Neuronal stem cell (in vitro differentiated cells): ENCODE results near the gene JMJD6.
"Not testable (repeated sequence)": the region's sequence is repeated elsewhere in the genome, so short reads cannot be mapped to it uniquely, and the experiment has no call there.

Experiments used
- DNase-seq: peaks from one replicate; pipeline ENCODE4 v3.0.0-alpha.2; 2013; ENCODE audit warnings: low spot score
- H2AFZ ChIP-seq: one replicate; pipeline ENCODE4 v1.6.1; 2013; ENCODE audit warnings: mild to moderate bottlenecking, low read length, inconsistent platforms
- H2AK5ac ChIP-seq: 2 replicates; pipeline ENCODE4 v1.6.1; 2013; ENCODE audit warnings: low read depth, mild to moderate bottlenecking, inconsistent platforms, low read length, moderate library complexity, mixed read lengths
- H2BK120ac ChIP-seq: 2 replicates; pipeline ENCODE4 v1.6.1; 2013; ENCODE audit warnings: low read depth, mild to moderate bottlenecking, inconsistent platforms, low read length, moderate library complexity, mixed read lengths
- H2BK12ac ChIP-seq: one replicate; pipeline ENCODE4 v1.6.1; 2013; ENCODE audit warnings: low read length, inconsistent platforms
- H2BK15ac ChIP-seq: 2 replicates; pipeline ENCODE4 v1.6.1; 2013; ENCODE audit warnings: mild to moderate bottlenecking, low read length, inconsistent platforms, mixed read lengths
- H2BK5ac ChIP-seq: one replicate; pipeline ENCODE4 v1.6.1; 2013; ENCODE audit warnings: inconsistent platforms, mild to moderate bottlenecking, low read length, moderate library complexity
- H3K14ac ChIP-seq: one replicate; pipeline ENCODE4 v1.6.1; 2013; ENCODE audit warnings: low read length, inconsistent platforms
- H3K18ac ChIP-seq: 2 replicates; pipeline ENCODE4 v1.6.1; 2013; ENCODE audit warnings: low read length, inconsistent platforms
- H3K23ac ChIP-seq: 2 replicates; pipeline ENCODE4 v1.6.1; 2013; ENCODE audit warnings: low read depth, mild to moderate bottlenecking, mixed read lengths, low read length, inconsistent platforms; ENCODE audit not compliant: poor library complexity
- H3K27ac ChIP-seq: replicated peaks from 3 replicates; pipeline ENCODE4 v1.5.1; 2013; ENCODE audit warnings: low read length, inconsistent platforms
- H3K27me3 ChIP-seq, 3 experiments: 2 replicates each; pipeline ENCODE4 v1.6.1; 2013; ENCODE audit warnings: low read length in 3 of 3, mild to moderate bottlenecking in 2 of 3, inconsistent platforms in 1 of 3, low read depth in 1 of 3, mixed read lengths in 1 of 3, moderate library complexity in 1 of 3; ENCODE audit not compliant: control insufficient read depth in 3 of 3, insufficient read depth in 3 of 3
- H3K36me3 ChIP-seq, 2 donors: replicated peaks in 1 of 2; 2 replicates each; pipeline ENCODE4 v1.6.1; 2013; ENCODE audit warnings: low read length in 2 of 2; ENCODE audit not compliant: control insufficient read depth in 2 of 2, insufficient read depth in 2 of 2
- H3K4ac ChIP-seq: 2 replicates; pipeline ENCODE4 v1.6.1; 2013; ENCODE audit warnings: inconsistent platforms, mild to moderate bottlenecking, low read length, moderate library complexity
- H3K4me1 ChIP-seq, 2 donors: 1 replicate in 1 of 2; 2 replicates in 1 of 2; pipeline ENCODE4 v1.6.1; 2013; ENCODE audit warnings: low read length in 2 of 2, low read depth in 1 of 2; ENCODE audit not compliant: control insufficient read depth in 2 of 2, insufficient read depth in 1 of 2
- H3K4me2 ChIP-seq: one replicate; pipeline ENCODE4 v1.6.1; 2013; ENCODE audit warnings: mild to moderate bottlenecking, low read length, inconsistent platforms; ENCODE audit not compliant: insufficient read depth, poor library complexity, severe bottlenecking
- H3K4me3 ChIP-seq, 2 donors: 2 replicates each; pipeline ENCODE4 v1.5.1; 2013; ENCODE audit warnings: low read length in 2 of 2, mild to moderate bottlenecking in 2 of 2, inconsistent platforms in 1 of 2, moderate library complexity in 1 of 2
- H3K79me1 ChIP-seq: one replicate; pipeline ENCODE4 v1.6.1; 2013; ENCODE audit warnings: low read depth, mild to moderate bottlenecking, inconsistent platforms, low read length, moderate library complexity
- H3K9ac ChIP-seq: one replicate; pipeline ENCODE4 v1.6.1; 2013; ENCODE audit warnings: mild to moderate bottlenecking, low read depth, low read length, inconsistent platforms; ENCODE audit not compliant: poor library complexity
- H3K9me3 ChIP-seq, 2 donors: replicated peaks in 1 of 2; 2 replicates each; pipeline versions ENCODE3 to v1.6.1; 2013; ENCODE audit warnings: low read length in 2 of 2, mild to moderate bottlenecking in 2 of 2, inconsistent platforms in 1 of 2, low read depth in 1 of 2, mixed read lengths in 1 of 2, moderate library complexity in 1 of 2; ENCODE audit not compliant: control insufficient read depth in 2 of 2, insufficient read depth in 1 of 2
- H4K8ac ChIP-seq: one replicate; pipeline ENCODE4 v1.6.1; 2013; ENCODE audit warnings: low read depth, mild to moderate bottlenecking, inconsistent platforms, low read length, moderate library complexity
- H4K91ac ChIP-seq: one replicate; pipeline ENCODE4 v1.6.1; 2013; ENCODE audit warnings: low read length, low read depth, mild to moderate bottlenecking, inconsistent platforms; ENCODE audit not compliant: poor library complexity
- WGBS, 2 donors: extraction: QIAGEN DNeasy Blood & Tissue Kit; methylation state at CpG; one replicate each; pipeline ENCODE4 v1.1.7; 2013; ENCODE audit warnings: missing lambda C conversion rate in 2 of 2, mixed read lengths in 1 of 2; ENCODE audit not compliant: insufficient read length in 2 of 2, insufficient replicate concordance in 1 of 2; ENCODE audit errors: extremely low coverage in 2 of 2; 5-methylcytosine and 5-hydroxymethylcytosine counted together

The JMJD6 gene

GRCh38 chr17:76744747-76745146 lies 18.3 kb upstream of the JMJD6 start:
- Histone ChIP-seq H2BK120ac (no peak overlapping the region), H3K79me1 (no peaks in the 10 kb centered on the region), H2BK5ac (no peak overlapping the region), H3K14ac (no peak overlapping the region), H3K4me1 (peaks cover 0 to 4% of the 10 kb centered on the region in 2 donors), H4K91ac (no peak overlapping the region), H3K23ac (no peak overlapping the region), H3K4me2 (no peak overlapping the region), H2BK12ac (no peak overlapping the region), H2AK5ac (no peak overlapping the region), H2BK15ac (no peak overlapping the region), H3K27ac (no peak overlapping the region), H2AFZ (no peak overlapping the region), H3K4ac (no peak overlapping the region), H3K9me3 (peaks cover 0 to 8% of the 10 kb centered on the region in 2 donors), H3K18ac (no peak overlapping the region), H3K9ac (no peak overlapping the region), H3K4me3 (no peak overlapping the region), H3K36me3 (peaks cover 11 to 59% of the 10 kb centered on the region in 2 donors), H4K8ac (no peak overlapping the region), H3K27me3 (no peaks in the 10 kb centered on the region)
- DNase-seq: no peak
- WGBS, 2 donors: no CpG with 5 or more reads among the region's 2 CpGs

DNA sequence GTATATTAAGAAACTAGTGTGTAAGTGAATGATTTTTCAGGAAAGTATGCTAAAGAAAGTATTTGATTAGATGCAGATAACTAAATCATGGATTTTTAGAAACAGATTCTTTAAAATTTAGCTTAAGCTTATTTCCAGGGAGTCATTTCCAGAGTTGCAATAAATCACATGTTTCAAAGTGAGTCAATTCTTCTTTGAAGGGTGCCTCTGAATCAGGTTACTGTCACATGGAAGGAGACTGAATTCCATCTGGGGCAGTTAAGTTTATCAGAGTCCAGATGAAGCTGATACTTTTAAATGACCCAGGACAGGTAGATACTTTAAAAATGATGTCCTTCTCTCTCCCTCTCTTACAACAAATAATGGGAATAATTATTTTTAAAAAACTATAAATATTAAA lies 16.6 kb upstream of the JMJD6 start:
- no peaks in the 10 kb centered on the region for H3K79me1 ChIP-seq
- H3K23ac ChIP-seq: no peak overlapping the region
- peaks cover 0 to 8% of the 10 kb centered on the region in 2 donors for H3K9me3 ChIP-seq
- H3K36me3 ChIP-seq: peaks cover 11 to 59% of the 10 kb centered on the region in 2 donors
- no peak overlapping the region for H4K91ac ChIP-seq
- no peak overlapping the region for H3K18ac ChIP-seq
- no peak overlapping the region for H4K8ac ChIP-seq
- H3K27ac ChIP-seq: no peak overlapping the region
- H3K4me2 ChIP-seq: no peak overlapping the region
- no peak overlapping the region for H2AK5ac ChIP-seq
- no peak overlapping the region for H2BK12ac ChIP-seq
- no peak overlapping the region for H3K4ac ChIP-seq
- no peak overlapping the region for H2AFZ ChIP-seq
- H2BK5ac ChIP-seq: no peak overlapping the region
- H2BK15ac ChIP-seq: no peak overlapping the region
- H3K9ac ChIP-seq: no peak overlapping the region
- no peak overlapping the region for H3K4me3 ChIP-seq
- H2BK120ac ChIP-seq: no peak overlapping the region
- DNase-seq: no peak
- H3K14ac ChIP-seq: no peak overlapping the region
- no peaks in the 10 kb centered on the region for H3K27me3 ChIP-seq
- peaks cover 2 to 7% of the 10 kb centered on the region in 2 donors for H3K4me1 ChIP-seq

DNA sequence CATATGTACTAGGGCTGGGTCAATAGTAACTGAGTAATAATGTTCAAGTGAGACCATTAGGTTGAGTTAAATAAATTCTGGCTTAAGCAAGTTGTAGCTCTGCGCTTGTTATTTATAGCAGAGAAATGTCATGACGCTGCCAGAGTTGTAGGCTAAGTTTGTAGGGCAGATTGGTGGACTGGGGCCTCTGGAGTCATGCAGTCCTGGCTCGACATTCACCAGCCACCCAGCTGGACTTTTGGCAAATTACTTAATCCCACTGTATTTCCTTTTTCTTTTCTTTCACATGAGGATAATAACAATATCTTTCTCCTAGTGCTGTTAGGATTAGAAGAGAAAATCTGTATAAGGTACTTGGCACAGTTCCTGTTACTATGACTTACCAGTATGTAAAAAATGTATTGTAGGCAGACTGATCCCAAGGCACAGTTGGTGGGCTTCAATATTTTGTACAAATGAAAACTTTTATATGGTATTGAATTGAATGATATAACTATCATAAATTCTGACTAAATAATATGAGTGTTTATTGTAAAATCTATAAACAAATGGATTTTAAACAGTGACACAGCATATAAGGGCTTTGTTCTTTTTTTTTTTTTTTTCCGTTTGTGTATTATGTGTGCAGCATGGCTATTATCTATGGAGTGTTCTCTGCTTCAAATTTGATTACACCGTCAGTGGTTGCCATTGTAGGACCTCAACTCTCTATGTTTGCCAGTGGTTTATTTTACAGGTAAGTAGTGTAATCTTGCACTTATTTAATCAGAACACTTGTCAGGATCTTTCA lies 14.1 kb upstream of the JMJD6 start:
- Histone ChIP-seq H3K14ac (no peak overlapping the region), H3K79me1 (peaks cover 5% of the 10 kb centered on the region), H3K27ac (no peak overlapping the region), H3K4me2 (no peak overlapping the region), H2BK12ac (no peak overlapping the region), H4K91ac (no peak overlapping the region), H3K36me3 (peaks cover 13 to 51% of the 10 kb centered on the region in 2 donors), H3K4me1 (peaks cover 2 to 7% of the 10 kb centered on the region in 2 donors), H3K4ac (no peak overlapping the region), H2AFZ (no peak overlapping the region), H2AK5ac (no peak overlapping the region), H3K9me3 (no peaks in the 10 kb centered on the region), H3K27me3 (no peaks in the 10 kb centered on the region), H2BK5ac (no peak overlapping the region), H3K9ac (no peak overlapping the region), H2BK120ac (no peak overlapping the region), H3K4me3 (no peak overlapping the region), H3K23ac (no peak overlapping the region), H4K8ac (no peak overlapping the region), H3K18ac (no peak overlapping the region), H2BK15ac (no peak overlapping the region)
- no CpG with 5 or more reads among the region's 5 CpGs for WGBS, 2 donors
- no peak for DNase-seq

DNA sequence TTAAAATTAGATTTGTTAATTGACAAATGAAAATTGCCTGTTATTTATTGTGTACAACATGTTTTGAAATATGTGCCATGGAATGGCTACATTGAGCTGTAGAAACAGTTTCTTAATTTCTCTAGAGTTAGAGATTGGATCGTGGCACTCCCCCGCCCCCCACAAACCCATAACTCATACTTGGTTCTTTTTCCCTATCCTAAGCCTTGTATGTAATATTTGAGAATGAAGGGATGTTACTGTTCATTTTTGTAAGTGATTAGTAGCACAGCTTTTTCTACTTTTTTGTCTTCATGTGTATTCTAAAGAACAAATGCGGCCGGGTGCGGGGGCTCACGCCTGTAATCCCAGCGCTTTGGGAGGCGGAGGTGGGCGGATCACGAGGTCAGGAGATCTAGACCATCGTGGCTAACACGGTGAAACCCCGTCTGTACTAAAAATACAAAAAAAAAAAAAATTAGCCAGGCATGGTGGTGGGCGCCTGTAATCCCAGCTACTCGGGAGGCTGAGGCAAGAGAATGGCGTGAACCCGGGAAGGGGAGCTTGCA lies 13.2 kb upstream of the JMJD6 start:
- not testable (repeated sequence) for H2BK120ac ChIP-seq

More for the DNA sequence above, 13.2 kb upstream of the JMJD6 start:
- not testable (repeated sequence) for H3K4ac ChIP-seq, DNase-seq, H3K23ac ChIP-seq, H2AFZ ChIP-seq, H3K4me3 ChIP-seq, H3K27me3 ChIP-seq, H3K27ac ChIP-seq, H2BK5ac ChIP-seq, H2BK15ac ChIP-seq, H2BK12ac ChIP-seq, H3K79me1 ChIP-seq, H3K14ac ChIP-seq, H3K9ac ChIP-seq, H2AK5ac ChIP-seq, H4K8ac ChIP-seq, H3K9me3 ChIP-seq, H4K91ac ChIP-seq, H3K18ac ChIP-seq, H3K4me2 ChIP-seq
- H3K36me3 ChIP-seq: peaks cover 10 to 51% of the 10 kb centered on the region in 2 donors
- peaks cover 3 to 11% of the 10 kb centered on the region in 2 donors for H3K4me1 ChIP-seq
- WGBS, 2 donors: no CpG with 5 or more reads among the region's 17 CpGs
